ENCODE data around the gene FRG2. TPM values are rescaled to one million over a fixed set of nuclear protein-coding genes. Genes with fewer than 3 reads are reported as not detected.

Gene FRG2
- total and polyA plus RNA-seq, 10 of the 15 experiments (the other 5 are each of a cell fraction or from before 2014, with no cell fraction given) = 0.04 TPM; not detected in 9

DNA sequence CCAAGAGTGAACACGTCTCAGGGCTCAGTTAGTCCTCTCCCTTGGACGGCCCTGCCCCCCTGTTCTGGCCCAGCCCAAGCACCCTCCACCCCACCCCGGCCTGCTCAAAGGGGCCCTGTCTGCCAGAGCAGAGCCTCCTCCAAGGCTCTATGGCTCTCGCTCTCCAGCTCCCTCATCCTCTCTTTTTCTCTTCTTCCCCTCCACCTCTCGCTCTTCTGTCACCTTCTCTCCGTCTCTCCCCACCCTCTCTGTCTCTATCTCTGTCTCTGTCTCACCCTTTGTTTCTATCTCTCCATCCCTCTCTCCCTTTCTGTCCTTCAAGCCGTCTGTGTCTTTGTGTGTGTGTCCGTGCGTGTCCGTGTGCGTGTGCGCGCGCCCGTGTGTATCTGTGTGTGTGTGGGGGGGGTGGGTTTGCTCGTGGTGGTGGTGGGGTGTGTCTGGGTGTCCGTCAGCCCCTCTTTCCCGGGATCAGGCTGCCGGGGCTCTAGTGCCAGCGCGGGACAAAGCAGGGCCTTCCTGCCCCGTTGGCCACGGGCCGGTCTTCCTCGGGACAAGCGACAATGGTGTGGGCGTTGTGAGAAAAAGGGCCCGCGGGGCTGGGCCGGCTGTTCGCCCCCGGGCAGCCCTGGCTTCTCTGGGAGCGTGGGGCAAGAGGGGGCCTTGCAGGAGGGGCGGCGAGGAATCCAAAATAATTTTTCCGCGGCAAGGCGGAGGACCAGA is 8.7 kb downstream of the FRG2 start:
- ChIA-PET SMC1A (ENCODE audit: uncharacterized antibody, unreplicated experiment) (no interaction called here), RAD21 (ENCODE audit: unreplicated experiment) (no interaction called here), CTCF (no interaction called here), POLR2A (no interaction called here)
- no TSS peak for BruUV-seq (replicated peaks)
- no peak for ATAC-seq
- H3K4me3 ChIP-seq = no peak overlapping the region
- no peaks in the 10 kb centered on the region; a peak in 1 of 4 replicates for H3K27me3 ChIP-seq (replicated peaks in 1 of 2; ENCODE audit: control insufficient read depth in 2 of 2, insufficient read depth in 2 of 2, low read length in 1 of 2)
- intact Hi-C loops (cut with micrococcal nuclease; ENCODE audit: unreplicated experiment) = no loop called here
- H3K4me1 ChIP-seq (ENCODE audit: control insufficient read depth, insufficient read depth, low read length) = no peaks in the 10 kb centered on the region
- in situ Hi-C loops (cut with MboI) = no loop called here
- H3K4me2 ChIP-seq (ENCODE audit: control insufficient read depth, insufficient read depth) = no peak overlapping the region
- FAIRE-seq = no peak
- H4K20me1 ChIP-seq (ENCODE audit: control insufficient read depth, insufficient read depth) = no peaks in the 10 kb centered on the region
- no peak for DNase-seq (ENCODE audit: low read depth, low spot score)
- H3K9ac ChIP-seq (ENCODE audit: control insufficient read depth, insufficient read depth, low read length) = no peak overlapping the region
- no peaks in the 10 kb centered on the region for H3K79me2 ChIP-seq (ENCODE audit: control insufficient read depth, insufficient read depth, low read length)
- 46% methylated on average over 27 of the region's 38 CpGs for WGBS (ENCODE audit: insufficient coverage, insufficient replicate concordance, low lambda C conversion rate, missing lambda C conversion rate)
- H2AFZ ChIP-seq (ENCODE audit: control insufficient read depth, low read depth, low read length) = no peak overlapping the region
- peaks cover 7% of the 10 kb centered on the region; the same call in 1 of the 3 replicates for H3K9me3 ChIP-seq (replicated peaks; ENCODE audit: control insufficient read depth, insufficient read depth, low read length)
- TF ChIP-seq MYB (IDR thresholded peaks at IDR 0.05; ENCODE audit: borderline replicate concordance, low read depth, low read length) = no peak
- no peak for TF ChIP-seq ESRRA (IDR thresholded peaks at IDR 0.05; ENCODE audit: low read length)
- no peak for TF ChIP-seq NFYB (IDR thresholded peaks at IDR 0.05; ENCODE audit: insufficient read depth, low read depth, low read length)
- TF ChIP-seq, protein P1, sequence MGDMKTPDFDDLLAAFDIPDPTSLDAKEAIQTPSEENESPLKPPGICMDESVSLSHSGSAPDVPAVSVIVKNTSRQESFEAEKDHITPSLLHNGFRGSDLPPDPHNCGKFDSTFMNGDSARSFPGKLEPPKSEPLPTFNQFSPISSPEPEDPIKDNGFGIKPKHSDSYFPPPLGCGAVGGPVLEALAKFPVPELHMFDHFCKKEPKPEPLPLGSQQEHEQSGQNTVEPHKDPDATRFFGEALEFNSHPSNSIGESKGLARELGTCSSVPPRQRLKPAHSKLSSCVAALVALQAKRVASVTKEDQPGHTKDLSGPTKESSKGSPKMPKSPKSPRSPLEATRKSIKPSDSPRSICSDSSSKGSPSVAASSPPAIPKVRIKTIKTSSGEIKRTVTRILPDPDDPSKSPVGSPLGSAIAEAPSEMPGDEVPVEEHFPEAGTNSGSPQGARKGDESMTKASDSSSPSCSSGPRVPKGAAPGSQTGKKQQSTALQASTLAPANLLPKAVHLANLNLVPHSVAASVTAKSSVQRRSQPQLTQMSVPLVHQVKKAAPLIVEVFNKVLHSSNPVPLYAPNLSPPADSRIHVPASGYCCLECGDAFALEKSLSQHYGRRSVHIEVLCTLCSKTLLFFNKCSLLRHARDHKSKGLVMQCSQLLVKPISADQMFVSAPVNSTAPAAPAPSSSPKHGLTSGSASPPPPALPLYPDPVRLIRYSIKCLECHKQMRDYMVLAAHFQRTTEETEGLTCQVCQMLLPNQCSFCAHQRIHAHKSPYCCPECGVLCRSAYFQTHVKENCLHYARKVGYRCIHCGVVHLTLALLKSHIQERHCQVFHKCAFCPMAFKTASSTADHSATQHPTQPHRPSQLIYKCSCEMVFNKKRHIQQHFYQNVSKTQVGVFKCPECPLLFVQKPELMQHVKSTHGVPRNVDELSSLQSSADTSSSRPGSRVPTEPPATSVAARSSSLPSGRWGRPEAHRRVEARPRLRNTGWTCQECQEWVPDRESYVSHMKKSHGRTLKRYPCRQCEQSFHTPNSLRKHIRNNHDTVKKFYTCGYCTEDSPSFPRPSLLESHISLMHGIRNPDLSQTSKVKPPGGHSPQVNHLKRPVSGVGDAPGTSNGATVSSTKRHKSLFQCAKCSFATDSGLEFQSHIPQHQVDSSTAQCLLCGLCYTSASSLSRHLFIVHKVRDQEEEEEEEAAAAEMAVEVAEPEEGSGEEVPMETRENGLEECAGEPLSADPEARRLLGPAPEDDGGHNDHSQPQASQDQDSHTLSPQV (IDR thresholded peaks at IDR 0.05) = no peak
- TF ChIP-seq WRNIP1 (IDR thresholded peaks at IDR 0.05; ENCODE audit: borderline replicate concordance, low read depth, low read length) = no peak
- no peak for TF ChIP-seq ZBED1 (IDR thresholded peaks at IDR 0.05; ENCODE audit: borderline replicate concordance)
- H3K27ac ChIP-seq (ENCODE audit: control insufficient read depth, insufficient read depth) = no peak overlapping the region
- no peaks in the 10 kb centered on the region for H3K36me3 ChIP-seq (ENCODE audit: control insufficient read depth in 2 of 2, insufficient read depth in 2 of 2, low read length in 1 of 2)
